Large intestine (tissue), 3 donors: ENCODE measurements around the gene XPOT. TPM values are rescaled to one million over a fixed set of nuclear protein-coding genes. Genes with fewer than 3 reads are reported as not detected.
A peak's percentile ranks its signal among the peaks of the same experiment; 100 is the strongest.

ENCODE experiments used
- DNase-seq, 2 donors: peaks; one replicate each; pipeline versions ENCODE4 v3.0.0 to v3.0.0-alpha.2; 2013
- H3K27ac ChIP-seq: one replicate; pipeline ENCODE4 v1.5.1; 2013; ENCODE audit warnings: low read length
- H3K27me3 ChIP-seq: 2 replicates; pipeline ENCODE4 v1.6.1; 2013; ENCODE audit warnings: low read length; ENCODE audit not compliant: control insufficient read depth, insufficient read depth
- H3K36me3 ChIP-seq: 2 replicates; pipeline ENCODE4 v1.6.1; 2013; ENCODE audit warnings: low read length; ENCODE audit not compliant: control insufficient read depth, insufficient read depth
- H3K4me1 ChIP-seq: one replicate; pipeline ENCODE4 v1.6.1; 2013; ENCODE audit warnings: low read length; ENCODE audit not compliant: control insufficient read depth, insufficient read depth
- H3K4me3 ChIP-seq: one replicate; pipeline ENCODE4 v1.5.1; 2013; ENCODE audit warnings: low read length
- H3K9me3 ChIP-seq: one replicate; pipeline ENCODE4 v1.6.1; 2013; ENCODE audit warnings: mild to moderate bottlenecking, low read depth, low read length, moderate library complexity; ENCODE audit not compliant: control insufficient read depth
- WGBS: methylation state at CpG from one replicate; pipeline ENCODE4 v1.1.5; 2013; ENCODE audit warnings: low lambda C conversion rate; ENCODE audit not compliant: insufficient coverage; 5-methylcytosine and 5-hydroxymethylcytosine counted together
- polyA plus RNA-seq: library from polyadenylated mRNA; unstranded; fragments of 120-200 nt; gene quantifications from one replicate; pipeline ENCODE4 v1.2.1, GENCODE V29; 2013

Gene XPOT
- polyA plus RNA-seq, 1 donor: 27.6 TPM

DNA sequence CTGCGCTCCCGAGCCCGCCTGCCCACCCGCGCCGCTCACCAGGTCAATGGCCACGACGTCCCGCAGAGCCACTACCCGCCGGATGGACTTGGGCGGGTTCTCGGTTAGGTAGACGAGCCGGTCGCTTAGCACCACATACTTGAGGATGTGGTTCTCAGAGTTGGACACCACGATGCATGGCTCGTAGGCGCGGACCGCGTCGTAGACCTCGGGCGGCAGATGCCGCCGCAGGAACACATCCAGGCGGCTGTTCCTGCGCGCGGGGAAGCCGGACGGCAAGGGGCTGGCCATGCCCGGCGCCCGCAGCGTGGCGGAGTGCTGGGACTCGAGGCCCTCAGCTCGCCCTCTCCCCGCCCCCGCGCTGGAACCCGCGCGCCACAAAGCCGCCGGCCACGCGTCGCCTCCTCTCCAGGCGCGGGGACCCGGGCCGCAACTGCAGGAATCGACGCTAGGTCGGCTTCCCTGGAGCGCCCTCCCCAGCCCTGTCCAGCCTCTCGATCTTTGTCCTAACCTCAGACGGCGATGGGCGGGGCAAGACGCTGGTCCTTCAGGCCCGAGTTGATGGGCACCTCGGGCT is 13.8 kb upstream of the XPOT start, which contains the start of gene C12orf56:
Gene C12orf56 (minus strand): TSS at position 484 of the 577 bp plus-strand sequence. CDS start 193 bp downstream, at position 291.
- H3K4me3 ChIP-seq: no peak within 1 kb of the TSS
- no peaks in the 10 kb centered on the region for H3K36me3 ChIP-seq
- DNase-seq: peak in 1 of 2 donors; percentile 21
- no peak within 1 kb of the TSS for H3K27ac ChIP-seq
- H3K4me1 ChIP-seq: no peaks in the 10 kb centered on the region
- H3K9me3 ChIP-seq: peaks cover 3% of the 10 kb centered on the region
- no CpG with 5 or more reads among the region's 66 CpGs for whole genome bisulfite sequencing
- H3K27me3 ChIP-seq: peaks cover 31% of the 10 kb centered on the region

DNA sequence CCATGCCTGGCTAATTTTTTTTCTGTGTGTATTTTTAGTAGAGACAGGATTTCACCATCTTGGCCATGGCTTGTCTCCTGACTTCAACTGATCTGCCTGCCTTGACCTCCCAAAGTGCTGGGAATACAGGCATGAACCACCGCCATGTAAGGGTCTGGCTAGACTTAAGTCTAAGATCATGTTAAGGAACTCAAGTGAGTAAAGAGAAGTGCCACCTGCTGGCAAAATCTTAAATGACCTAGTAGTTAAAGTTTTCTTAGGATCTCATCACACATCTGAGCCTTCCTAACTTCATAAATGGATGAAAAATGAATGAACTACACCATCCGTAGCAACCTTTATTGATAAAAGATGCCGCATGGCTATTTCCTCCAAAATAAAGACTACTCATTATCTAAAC is 12.0 kb upstream of the XPOT start:
- Histone ChIP-seq H3K36me3 (no peaks in the 10 kb centered on the region), H3K27me3 (peaks cover 31% of the 10 kb centered on the region), H3K9me3 (peaks cover 3% of the 10 kb centered on the region), H3K27ac (no peak overlapping the region), H3K4me1 (no peaks in the 10 kb centered on the region), H3K4me3 (no peak overlapping the region)
- DNase-seq: no peak
- no CpG with 5 or more reads among the region's 3 CpGs for WGBS

DNA sequence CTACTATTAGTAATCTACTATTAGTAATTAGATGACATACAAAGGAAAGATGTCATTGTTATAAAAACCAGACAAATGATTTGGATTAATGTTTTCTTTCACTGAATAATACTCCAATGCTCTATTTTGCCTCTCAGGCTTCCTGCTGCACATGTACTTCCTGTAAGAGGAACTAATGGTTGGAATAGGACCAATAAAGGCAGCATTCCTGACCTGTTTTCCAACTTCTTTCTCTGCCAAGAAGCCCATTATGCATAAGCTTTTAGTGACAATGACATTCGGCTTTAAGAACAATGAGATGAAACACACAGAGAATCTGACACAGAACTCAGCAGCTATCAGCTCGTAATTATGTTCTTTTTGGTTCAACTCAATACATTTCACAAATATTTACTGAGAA is 8.5 kb upstream of the XPOT start:
- Histone ChIP-seq H3K27me3 (peaks cover 13% of the 10 kb centered on the region), H3K4me1 (no peaks in the 10 kb centered on the region), H3K9me3 (no peaks in the 10 kb centered on the region), H3K27ac (no peak overlapping the region), H3K36me3 (no peaks in the 10 kb centered on the region), H3K4me3 (no peak overlapping the region)
- DNase-seq: no peak
- 100% methylated on average over 2 of the region's 2 CpGs for WGBS

DNA sequence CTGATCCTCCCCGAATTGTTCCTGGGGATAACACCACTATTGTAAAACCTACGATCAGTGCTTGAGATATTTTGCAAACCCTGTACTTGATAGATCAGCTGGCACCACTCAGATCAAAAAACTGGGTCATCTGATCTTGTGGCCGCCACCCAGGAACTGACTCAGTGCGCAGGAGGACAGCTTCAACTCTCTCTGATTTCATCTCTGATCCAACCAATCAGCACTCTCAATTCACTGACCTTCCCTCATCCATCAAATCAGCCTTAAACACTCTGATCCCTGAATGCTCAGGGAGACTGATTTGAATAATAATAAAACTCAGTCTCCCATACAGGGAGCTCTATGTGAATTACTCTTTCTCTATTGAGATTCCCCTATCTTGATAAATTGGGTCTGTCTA is 4.2 kb upstream of the XPOT start:
- peaks cover 5% of the 10 kb centered on the region for H3K9me3 ChIP-seq
- no peak overlapping the region for H3K4me3 ChIP-seq
- no peak for DNase-seq
- no peaks in the 10 kb centered on the region for H3K36me3 ChIP-seq
- no peaks in the 10 kb centered on the region for H3K27me3 ChIP-seq
- no peaks in the 10 kb centered on the region for H3K4me1 ChIP-seq
- no peak overlapping the region for H3K27ac ChIP-seq
- no CpG with 5 or more reads among the region's 4 CpGs for WGBS

DNA sequence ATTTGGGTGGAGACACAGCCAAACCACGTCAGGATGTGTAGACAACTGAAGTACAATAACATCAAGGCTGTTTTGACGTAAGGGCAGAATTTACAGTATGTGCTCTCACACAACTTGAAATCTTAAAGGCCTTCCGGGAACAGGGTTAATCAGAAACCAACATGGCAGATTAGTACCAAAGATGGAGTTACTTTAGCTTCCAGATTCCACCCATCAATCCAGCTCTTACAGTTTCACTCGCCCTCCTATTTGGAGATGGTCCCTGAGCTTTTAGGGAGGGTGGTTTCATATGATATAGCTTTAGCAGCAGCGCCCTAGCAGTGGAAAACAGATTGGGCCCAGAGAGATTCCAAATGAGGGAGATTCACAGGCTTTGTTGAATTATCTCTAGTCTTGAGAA is 2.0 kb upstream of the XPOT start:
- H3K9me3 ChIP-seq: peaks cover 5% of the 10 kb centered on the region
- no peaks in the 10 kb centered on the region for H3K36me3 ChIP-seq
- no peak for DNase-seq
- H3K4me1 ChIP-seq: no peaks in the 10 kb centered on the region
- H3K27me3 ChIP-seq: no peaks in the 10 kb centered on the region
- no peak overlapping the region for H3K4me3 ChIP-seq
- no CpG with 5 or more reads among the region's 5 CpGs for WGBS
- H3K27ac ChIP-seq: no peak overlapping the region

DNA sequence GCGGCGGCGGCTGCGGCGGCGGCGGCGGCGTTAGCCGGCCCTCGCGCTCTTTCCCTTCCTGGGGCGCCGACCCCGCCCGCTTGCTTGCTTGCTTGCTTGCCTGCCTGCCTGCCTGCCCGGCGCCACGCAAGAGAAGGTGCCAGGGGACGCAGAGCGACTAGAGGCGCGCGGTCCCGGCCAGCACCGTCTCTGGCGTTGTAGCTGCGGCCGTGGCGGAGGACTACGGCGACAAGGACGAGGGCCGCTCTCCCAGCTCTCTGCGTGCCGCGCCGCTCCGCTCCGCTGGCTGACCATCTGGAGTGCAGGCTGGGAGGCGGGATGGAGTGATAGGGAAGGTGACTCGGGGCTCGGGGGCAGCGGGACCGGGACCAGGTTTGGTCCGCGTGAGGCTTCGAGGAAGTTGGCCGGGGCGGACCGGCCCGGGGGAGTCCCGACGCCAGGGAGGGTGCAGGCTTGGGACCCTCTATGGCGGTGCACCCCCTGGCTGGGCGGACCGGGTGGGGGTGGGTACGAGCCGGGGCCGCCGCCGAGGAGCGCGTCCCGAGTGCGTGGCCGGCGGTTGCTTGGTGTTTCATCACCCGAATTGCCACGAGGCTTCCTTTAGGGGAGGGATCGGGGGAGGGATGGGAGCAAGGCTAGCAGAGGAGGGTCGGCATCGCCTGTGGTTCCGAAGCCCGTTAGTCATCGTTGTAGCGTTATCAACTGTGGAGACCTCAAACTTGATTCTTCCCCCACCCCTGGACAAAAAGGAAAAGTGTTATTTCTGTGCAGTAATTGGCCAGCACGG is 471 bp downstream of the XPOT start:
- WGBS: no CpG with 5 or more reads among the region's 78 CpGs

DNA sequence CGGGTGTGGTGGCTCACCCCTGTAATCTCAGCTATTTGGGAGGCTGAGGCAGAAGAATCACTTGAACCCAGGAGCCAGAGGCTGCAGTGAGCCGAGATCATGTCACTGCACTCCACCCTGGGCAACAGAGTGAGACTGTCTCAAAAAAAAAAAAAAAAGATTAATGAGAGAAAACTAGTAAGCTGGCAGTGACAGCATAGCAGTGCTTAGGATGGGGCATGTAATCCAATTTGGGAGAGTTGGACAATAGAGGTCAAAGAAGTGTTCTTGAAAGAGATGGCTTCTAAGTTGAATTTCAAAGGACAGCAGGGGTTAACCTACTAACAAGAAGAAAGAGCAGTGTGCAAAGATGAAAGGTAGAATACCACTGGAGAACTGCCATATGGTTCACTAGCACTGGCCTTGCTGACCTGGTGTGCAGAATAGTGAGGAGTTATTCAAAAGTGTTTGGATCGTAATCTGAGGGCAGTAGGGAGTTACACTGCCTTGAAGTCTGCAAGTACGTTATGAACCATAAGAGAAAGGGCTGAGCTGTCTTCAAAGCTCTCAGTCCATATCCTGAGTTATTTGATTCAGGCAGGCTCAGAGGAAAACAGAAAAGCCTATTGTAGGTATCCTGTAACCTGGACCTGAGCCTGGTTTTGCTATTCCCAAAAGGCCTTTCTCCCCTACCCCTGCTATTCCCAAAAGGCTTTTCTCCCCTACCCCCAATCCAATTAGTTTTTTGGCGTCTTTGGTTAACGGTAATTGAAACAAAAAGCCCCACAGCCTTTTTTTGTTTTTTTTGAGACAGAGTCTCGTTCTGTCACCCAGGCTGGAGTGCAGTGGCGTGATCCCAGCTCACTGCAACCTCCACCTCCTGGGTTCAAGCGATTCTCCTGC is 3.4 kb downstream of the XPOT start:
- Histone ChIP-seq H3K27me3 (no peaks in the 10 kb centered on the region), H3K4me3 (no peak overlapping the region), H3K36me3 (peaks cover 15% of the 10 kb centered on the region), H3K27ac (no peak overlapping the region), H3K9me3 (peaks cover 5% of the 10 kb centered on the region), H3K4me1 (no peaks in the 10 kb centered on the region)
- WGBS: no CpG with 5 or more reads among the region's 9 CpGs
- DNase-seq: no peak

More for the DNA sequence above, 471 bp downstream of the XPOT start:
- H3K36me3 ChIP-seq: no peaks in the 10 kb centered on the region
- H3K4me3 ChIP-seq: peak overlapping the region; percentile 96
- H3K4me1 ChIP-seq: no peaks in the 10 kb centered on the region
- peak overlapping the region; percentile 98 for H3K27ac ChIP-seq
- peaks cover 5% of the 10 kb centered on the region for H3K9me3 ChIP-seq
- DNase-seq: peak; percentile 44 to 75
- no peaks in the 10 kb centered on the region for H3K27me3 ChIP-seq

DNA sequence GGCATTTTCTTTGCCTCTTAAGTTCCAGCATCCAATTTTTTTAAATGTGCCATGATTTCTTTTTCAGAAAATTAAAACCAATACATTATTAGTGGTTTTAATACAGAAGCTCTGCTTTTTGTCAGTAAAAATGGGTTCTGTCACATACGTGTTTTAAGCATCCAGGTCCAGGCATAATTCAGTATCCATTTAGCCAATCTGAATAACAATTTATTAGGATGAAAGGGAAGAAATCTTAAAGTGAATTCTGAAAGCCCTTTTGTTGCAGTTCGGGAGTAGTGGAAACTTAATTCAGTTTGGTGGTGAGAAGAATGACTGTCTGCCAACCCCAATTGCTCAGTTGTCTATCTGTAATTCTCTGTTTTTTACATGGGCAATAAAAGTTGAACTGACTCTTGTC is 7.2 kb downstream of the XPOT start:
- Histone ChIP-seq H3K9me3 (no peaks in the 10 kb centered on the region), H3K27ac (no peak overlapping the region), H3K36me3 (peaks cover 35% of the 10 kb centered on the region), H3K4me1 (no peaks in the 10 kb centered on the region), H3K27me3 (no peaks in the 10 kb centered on the region), H3K4me3 (no peak overlapping the region)
- WGBS: 100% methylated on average over 1 of the region's 2 CpGs
- DNase-seq: no peak

DNA sequence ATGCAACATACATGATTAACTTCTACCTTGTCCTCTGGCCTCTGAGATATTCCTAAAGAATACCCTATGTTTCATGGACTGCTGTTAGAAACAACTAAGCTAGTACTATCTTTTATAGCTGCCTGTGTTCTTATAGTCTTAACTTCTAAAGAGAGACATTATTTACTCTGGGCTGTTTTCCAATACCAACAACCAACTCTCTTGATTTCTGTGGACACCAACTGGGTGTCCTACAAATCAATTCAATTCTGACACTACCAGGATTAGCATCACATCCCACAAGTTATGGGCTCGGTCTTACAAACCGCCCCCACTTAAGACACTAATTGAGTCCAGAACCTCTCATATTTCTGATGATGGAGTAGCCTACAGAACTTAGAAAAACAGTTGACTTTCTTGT is 8.3 kb downstream of the XPOT start:
- H3K9me3 ChIP-seq: no peaks in the 10 kb centered on the region
- no peaks in the 10 kb centered on the region for H3K4me1 ChIP-seq
- WGBS: no CpG with 5 or more reads among the region's 2 CpGs
- peaks cover 43% of the 10 kb centered on the region for H3K36me3 ChIP-seq
- H3K4me3 ChIP-seq: no peak overlapping the region
- no peak for DNase-seq
- H3K27ac ChIP-seq: no peak overlapping the region
- no peaks in the 10 kb centered on the region for H3K27me3 ChIP-seq

DNA sequence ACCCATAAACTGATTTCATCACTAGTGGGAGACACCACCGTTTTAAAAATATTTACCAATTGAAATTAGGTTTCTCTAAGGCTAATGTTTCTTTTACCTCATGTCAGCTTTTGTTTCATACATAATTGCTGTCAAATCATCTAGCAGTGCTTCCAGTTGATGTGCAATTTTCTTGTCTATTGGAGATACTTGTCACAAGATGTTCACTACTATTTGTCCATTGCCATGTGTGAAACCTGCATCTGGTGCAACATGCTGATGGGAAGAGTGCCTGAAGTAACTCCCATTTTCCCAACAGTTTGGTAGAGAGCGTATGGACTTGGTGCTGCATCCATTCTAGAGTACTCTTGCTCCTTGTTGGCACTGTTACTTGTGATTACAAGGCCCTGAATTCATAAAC is 9.7 kb downstream of the XPOT start:
- Histone ChIP-seq H3K27me3 (no peaks in the 10 kb centered on the region), H3K9me3 (no peaks in the 10 kb centered on the region), H3K36me3 (peaks cover 55% of the 10 kb centered on the region), H3K4me1 (no peaks in the 10 kb centered on the region), H3K4me3 (no peak overlapping the region), H3K27ac (no peak overlapping the region)
- WGBS: no CpG with 5 or more reads among the region's 2 CpGs
- no peak for DNase-seq
